ENCODE results near the gene EIF2B4.

Gene EIF2B4

DNA sequence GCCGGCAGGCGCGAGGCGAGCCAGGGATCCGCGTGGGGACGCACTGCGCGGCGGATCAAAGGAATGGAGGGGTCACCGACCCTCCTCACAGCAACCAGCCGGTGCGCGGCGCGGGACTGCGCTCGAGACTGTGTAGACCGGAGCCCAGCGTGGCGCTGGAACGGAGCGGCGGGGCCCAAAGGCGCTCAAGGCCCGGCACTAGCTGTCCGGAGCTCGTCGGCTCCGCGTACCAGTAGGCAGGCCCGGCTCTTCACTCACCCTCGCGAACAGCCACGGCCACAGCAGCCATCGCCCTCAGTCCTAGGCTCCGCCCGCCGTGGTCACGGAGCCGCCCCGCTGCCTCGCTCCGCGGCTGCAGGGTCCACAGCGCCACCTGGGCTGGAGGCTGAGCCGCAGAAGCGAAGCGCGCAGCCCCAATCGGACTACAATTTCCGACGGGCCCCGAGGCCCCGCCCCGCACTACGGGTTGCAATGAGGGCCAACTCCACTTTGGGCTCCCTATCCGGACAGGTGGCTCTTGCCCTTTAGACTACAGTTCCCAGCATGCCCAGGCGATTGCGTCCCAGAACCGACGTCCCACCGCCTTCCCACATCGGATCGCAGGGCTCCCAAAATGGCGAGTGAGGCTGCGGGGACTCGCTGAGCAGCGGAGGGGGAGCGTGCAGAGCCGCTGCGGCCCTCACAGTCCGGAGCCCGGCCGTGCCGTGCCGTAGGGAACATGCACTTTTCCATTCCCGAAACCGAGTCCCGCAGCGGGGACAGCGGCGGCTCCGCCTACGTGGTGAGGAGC lies at the start of gene EIF2B4, which contains the start of gene SNX17:
Gene EIF2B4 (minus strand): TSS at position 313 of the 790 bp plus-strand sequence. CDS start 24 bp downstream, at position 289.
Gene SNX17 (plus strand): TSS at position 591 of the 790 bp plus-strand sequence. CDS start 128 bp downstream, at position 719.
- peak; percentile 99 for DNase-seq

DNA sequence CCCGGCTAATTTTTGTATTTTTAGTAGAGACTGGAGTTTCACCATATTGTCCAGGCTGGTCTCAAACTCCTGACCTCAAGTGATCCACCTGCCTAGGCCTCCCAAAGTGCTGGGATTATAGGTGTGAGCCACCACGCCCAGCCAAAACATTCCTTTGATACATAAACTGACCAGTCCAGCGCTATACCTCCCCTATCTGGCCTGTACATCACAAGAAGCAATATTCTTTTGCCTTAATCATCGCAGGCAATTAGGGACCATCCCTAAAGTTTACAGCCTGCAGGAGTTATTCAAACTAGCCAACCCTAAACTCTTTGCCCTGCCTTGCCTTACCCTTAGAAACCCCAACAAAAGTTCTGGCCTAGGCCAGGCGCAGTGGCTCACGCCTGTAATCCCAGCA lies 46.0 kb upstream of the EIF2B4 start:
- DNase-seq = no peak

DNA sequence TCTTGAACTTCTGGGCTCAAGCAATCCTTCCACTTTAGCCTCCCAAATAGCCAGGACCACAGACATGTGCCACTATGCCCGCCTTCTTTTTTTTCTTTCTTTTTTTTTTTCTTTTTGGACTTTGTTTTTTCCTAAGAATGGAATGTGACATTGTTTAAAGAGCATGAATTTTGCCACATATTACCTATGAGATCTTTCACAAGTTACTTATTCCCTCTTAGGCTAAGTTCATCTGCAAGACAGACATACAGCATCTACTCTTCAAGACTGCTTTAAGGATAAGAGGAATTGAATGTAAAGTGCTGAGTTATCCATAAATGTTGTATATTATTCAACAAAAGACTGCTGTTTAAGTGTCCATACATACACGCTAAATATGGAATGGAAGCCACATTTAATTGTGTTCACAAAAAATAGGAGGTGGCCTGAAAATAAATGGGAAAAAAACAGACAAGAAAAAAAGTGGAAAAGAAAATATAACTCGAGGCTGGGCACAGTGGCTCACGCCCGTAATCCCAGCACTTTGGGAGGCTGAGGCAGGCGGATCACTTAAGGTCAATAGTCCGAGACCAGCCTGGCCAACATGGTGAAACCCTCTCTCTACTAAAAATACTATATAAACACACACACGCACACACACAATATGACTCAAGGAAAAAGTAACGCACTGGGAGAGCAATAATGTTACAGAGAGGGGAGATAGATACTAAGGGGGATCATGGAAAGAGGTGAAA lies 42.4 kb upstream of the EIF2B4 start:
- DNase-seq = no peak

DNA sequence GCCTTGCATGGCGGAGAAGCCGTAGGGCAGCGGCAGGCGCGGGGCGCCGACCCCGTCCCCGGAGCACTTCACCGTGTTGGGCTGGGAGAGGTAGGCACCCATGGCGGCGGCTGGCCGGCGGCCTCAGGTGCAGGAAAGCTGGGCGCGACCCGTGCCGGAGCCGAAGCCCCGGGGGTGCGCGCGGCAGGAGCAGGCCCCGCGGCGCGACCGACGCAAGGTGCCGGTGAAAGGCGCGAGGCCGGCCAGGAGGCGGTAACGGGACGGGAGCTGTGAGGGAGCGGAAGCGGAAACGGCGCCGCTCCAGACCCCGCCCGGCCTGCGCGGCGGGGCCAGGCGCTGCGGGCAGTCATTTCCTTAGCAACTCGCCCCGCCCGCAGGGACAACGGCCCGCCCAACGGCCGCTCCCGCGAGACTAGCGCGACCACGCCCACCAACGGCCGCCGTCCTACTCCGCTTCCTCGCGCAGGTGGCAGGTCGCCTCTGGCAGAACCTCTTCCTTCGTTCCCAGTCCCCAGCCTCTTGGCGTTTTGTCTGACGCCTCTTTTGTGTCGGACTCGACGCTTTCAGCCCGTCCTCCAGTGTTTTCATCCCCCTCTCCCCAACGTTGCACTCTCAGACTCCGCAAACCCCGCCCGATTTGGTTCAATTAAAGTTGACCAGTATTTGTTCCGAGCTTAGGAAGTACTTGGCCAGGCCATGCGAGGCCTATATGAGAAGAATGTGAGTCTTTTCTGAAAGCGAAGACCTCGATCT lies 39.4 kb upstream of the EIF2B4 start, which contains the start of gene PPM1G:
Gene PPM1G (minus strand): TSS at position 271 of the 753 bp plus-strand sequence. CDS start 169 bp downstream, at position 102.
- peak; percentile 99 for DNase-seq

DNA sequence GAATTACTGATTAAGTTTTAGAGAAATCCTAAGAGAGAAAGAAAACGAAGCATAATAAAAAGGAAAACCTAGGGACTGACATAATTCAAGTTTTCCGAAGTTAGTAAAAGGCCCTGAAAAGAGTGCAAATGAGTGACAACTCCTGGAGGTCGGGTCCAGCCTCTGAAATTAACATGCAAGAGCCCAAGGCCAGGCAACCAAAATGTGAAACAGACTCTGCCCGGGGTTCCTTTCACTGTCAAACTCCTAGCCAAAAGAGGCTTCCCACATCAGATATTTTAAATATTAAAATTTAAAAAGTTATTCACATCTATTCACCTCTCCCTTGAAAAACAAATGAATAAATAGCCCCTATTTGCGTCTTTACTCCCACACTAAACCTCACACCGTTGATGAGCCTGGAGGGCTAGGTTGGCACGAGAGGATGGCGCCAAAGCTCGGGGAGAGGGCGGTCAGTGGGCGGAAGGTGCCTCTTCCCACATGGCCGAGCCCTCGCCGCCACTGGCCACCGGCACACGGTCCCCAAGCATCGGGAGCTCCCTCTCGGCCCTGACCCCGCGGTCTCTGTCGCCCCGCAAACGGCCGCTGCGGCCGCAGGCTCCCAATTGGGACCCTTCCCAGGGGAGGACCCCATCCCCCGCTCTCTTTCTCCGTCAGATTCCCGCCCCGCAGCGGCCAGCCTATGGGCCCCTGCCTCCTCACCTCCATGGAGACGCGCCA lies 38.6 kb upstream of the EIF2B4 start:
- no peak for DNase-seq

DNA sequence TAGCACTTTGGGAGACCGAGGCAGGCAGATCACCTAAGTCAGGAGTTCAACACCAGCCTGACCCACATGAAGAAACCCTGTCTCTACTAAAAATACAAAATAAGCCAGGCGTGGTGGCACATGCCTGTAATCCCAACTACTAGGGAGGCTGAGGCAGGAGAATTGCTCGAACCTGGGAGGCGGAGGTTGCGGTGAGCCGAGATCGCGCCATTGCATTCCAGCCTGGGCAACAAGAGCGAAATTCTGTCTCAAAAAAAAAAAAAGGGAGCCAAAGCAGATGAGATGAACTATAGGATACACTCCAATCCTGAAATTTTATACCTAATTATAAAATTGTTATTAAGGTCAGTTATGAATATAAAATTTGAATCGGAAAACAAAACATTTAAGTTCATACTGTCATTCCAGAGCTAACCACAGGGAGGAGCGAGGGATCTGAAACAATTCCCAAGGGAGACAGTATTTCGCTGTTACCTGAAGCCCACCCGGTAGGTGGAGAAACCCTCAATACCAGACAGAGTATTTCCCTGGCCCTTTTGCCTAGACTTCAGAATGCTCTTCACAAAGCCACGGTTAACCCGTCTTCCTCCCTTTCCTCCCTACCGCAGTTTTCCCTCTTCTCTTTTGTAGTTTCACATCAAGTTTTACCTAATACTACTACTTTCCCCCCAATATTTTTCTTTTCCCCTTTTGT lies 37.8 kb upstream of the EIF2B4 start:
- DNase-seq = no peak

DNA sequence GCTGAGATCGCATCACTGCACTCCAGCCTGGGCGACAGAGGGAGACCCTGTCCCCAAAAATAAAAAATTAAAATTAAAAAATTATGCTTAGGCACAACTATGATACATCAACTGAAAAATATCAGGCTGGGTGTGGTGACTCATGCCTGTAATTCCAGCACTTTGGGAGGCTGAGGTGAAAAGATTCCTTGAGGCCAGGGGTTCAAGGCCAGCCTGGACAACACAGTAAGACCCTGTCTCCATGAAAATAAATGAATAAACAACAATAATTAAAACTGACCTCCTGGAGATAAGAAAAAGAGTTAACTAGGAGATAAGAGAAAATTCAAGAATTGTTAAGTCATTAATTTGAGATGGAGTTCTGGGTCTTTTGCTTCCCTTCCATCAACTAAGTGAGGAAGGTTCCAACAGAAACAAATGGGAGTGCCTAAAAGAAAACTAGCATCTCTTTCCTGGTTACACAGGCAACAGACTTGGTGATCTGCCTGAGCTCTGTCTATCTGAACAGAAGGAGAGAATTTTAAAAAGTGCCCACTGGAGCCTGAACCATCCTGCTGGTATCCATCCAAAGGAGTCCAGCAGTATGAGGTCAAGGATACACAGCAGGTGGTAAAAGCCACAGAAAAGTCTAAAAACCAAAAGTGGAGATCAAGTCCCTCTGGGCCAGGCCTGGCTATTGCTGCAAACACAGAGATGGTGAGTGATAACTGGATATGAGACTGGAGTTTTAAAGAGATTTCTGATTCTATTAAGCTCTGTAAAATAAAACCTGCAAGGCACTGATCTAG lies 30.4 kb upstream of the EIF2B4 start:
- DNase-seq = no peak

DNA sequence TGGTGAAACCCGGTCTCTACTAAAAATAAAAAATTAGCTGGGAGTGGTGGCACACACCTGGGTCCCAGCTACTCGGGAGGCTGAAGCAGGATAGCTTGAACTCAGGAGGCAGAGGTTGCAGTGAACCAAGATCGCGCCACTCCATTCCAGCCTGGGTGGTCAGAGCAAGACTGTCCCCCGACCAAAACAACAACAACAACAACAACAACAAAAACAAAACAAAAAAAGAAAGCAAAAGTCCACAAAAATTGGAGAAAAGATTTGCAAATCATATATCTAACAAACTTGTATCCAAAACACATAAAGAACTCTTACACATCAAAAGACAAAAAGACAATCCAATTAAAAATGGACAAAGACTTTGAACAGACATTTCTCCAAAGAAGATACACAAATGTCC lies 28.8 kb upstream of the EIF2B4 start:
- no peak for DNase-seq

DNA sequence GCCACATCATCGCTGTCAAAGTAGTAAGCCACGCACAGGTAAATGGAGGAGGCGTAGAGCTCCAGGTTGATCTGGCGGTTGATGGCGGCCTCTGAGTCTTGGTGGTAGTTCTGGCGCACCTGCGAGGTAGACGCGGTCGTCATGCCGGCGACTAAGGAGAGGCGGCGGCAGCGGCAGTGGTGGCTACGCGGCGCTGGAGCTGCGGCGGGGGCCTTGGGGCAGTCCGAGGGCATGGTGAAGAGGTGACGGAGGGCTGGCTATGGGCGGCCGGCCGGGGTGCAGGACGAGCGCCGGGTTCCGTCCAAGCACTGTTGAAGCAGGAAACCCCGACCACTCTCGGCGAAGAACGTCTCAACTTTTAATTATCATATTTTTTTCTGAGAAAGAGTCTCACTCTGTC lies 23.1 kb upstream of the EIF2B4 start:
- no peak for DNase-seq

DNA sequence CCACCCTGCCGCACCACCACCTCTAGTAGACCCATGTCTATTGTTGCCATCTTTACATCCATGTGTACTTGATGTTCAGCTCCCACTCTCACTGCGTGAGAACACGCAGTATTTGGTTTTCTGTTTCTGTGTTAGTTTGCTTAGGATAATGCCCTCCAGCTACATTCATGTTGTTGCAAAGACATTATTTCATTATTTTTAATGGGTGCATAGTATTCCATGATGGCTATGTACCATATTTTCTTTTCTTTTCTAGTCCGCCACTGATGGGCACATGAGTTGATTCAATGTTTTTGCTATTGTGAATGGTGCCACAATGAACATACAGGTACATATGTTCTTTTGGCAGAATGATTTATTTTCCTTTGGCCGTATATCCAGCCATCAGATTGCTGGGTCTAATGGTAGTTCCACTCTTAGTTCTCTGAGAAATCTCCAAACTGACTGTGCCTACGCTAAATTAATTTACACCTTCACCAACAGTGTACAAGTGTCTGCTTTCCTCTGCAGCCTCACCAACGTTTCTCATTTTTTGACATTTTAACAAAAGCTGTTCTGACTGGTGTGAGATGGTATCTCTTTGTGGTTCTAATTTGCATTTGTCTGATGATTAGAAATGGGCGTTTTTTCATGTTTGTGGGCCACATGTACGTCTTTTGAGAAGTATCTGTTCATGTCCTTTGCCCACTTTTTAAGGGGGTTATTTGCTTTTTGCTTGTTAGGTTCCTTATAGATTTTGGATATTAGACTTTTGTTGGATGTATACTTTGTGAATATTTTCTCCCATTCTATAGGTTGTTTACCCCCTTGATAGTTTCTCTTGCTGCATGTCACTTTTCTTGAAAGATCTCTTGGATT lies 20.9 kb upstream of the EIF2B4 start:
- DNase-seq = no peak

DNA sequence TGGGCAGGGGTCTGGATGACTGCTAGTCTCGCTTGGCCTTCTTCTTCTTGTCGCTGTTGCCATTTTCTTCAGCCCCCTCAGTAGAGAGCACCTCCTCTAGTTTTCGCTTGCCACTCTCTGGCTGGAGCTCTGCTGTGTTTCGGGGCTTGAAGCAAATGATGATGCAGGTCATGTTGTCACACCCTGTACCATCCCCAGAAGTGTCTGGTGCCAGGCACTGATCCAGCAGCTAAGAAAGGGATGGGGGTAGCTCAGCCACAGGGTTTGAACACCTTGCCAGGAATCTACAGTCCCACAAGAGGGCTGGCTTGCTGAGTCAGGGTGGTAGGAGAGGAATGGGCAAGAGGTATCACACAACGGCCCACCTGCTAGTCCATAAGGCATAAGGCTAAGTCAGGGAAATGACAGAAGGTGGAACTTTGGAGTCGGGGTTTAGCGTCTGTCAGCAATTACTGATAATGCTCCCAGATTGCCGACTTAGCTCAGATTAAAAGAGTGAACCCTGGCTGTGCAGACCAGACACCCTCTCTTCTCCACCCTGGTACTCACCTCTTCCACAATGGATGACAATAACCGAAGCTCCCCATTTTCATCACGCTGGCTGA lies 11.5 kb upstream of the EIF2B4 start:
- no peak for DNase-seq

DNA sequence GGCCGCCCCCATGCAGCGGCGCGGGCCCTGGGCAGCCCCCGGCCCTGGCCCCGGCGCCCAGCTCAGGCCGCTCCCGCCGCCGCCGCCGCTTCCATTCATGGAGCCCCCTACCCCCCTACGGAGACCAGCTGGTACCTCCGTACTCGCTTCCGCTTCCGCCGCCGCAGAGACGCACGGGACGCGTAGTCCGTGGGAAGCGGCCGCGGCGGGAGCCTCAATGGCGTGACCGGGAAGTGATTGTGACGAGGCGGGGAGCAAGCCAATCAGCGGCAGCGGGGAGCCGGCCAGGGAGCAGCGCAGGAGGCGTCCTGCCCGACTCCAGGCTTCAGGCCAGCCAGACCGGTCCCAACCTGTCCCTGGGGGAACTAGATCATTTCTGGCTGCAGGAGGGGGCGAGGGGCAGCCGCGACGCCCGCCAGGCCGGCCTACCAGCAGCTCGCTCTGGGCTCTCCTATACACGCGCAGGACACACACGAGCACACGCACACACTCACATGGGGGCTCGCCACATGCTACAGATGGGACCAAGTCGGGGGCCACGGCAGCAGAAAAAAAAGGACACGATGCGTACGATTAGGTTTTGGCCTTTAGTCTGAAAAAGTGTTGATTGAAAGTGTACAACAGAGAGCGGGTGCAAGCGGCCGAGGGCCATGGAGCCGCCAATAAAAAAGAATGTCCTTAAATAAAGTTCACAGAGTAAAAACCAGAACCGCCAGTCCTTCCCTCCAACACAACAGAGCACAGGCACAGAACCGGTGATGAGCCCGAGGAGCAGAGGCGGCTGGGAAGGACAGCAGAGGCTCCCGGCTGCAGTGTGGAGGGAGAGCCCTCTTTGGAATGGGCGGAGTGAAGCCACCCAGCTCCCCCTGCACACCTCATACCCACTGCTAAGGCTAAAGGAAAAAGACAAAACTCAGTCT lies 10.7 kb upstream of the EIF2B4 start, which contains the start of gene ZNF513:
Gene ZNF513 (minus strand): TSS at position 109 of the 920 bp plus-strand sequence. CDS start 208 bp downstream, outside the sequence.
- peak; percentile 90 for DNase-seq

DNA sequence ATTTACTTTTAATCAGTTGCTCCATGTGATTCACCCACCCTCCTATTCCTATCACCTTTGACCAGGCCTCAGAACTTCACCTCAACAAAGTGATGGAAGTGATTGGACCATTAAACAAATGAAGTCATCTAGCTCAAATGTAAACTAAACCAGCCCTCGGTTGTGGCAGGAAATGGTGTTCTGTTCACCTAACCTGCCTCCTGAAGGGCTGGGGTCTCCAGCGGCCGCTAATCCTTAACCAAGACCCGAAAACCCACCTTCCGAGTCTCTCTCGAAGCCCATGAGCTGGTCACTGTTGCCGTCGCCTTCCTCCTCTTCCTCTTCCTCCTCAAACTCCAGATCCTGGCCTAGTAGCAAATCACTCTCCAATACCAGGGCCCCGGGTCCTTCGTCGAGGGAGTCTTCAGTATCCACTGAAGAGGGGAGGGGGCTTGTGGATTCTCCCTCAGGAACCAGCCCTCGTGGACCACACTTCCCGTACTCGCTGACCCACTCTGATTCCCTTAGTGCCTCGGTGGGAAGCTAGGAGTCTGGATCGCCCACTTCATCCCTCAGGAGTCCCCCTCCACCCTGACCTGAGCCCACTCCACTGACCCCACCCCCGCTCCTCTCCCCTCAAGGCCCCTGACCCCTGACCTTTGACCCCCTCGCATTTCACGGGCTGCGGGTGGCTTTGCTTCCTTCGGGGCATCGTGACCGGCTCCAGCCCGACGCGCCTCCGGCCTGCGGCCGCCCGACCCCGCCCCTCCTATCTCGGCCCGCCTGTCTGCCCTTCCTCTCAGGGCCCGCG lies 9.9 kb upstream of the EIF2B4 start:
- peak; percentile 73 for DNase-seq

DNA sequence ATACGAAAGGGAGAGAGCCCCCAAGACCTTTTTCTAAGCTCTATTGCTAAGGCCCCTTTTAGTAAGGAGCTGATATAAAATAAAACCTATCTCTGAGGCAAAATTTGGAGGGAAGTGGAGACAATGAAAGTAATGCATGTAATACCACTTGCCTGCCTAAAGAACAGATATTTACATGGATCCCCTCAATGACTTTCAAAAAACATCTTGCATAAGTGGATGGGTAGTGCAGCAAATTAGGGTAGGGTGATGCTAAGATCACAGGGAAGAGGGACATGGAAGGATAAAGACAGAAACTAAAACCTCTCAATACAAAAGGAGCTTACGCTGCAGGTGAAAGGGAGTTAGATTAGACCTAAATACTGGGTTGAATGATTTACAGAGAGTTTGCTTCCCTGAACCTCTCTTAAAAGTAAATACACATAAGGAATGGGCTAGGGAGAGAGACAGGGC lies 9.3 kb upstream of the EIF2B4 start:
- DNase-seq = no peak

DNA sequence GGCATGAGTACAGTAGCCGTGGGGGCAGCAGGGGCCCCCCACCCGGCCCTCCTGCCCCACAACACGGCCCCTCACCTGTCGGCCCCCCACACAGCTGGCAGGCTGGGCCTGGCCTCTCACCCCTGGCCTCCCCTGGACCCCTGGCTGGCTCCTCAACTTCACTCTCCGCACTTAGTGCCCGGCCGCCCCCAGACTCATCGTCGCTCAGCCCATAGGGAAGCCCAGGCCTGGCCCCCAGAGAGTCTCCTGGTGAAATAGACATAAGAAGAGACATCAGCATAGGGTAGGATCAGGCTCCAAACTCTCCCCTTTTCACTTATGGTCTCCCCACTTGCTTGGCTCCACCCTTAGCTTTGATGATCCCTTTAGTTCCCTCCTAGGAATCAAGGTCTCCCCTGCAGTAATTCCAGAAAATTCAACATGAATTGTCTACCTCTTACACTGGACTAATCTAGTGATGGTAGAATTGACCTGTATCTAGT lies 8.7 kb upstream of the EIF2B4 start:
- DNase-seq = no peak

DNA sequence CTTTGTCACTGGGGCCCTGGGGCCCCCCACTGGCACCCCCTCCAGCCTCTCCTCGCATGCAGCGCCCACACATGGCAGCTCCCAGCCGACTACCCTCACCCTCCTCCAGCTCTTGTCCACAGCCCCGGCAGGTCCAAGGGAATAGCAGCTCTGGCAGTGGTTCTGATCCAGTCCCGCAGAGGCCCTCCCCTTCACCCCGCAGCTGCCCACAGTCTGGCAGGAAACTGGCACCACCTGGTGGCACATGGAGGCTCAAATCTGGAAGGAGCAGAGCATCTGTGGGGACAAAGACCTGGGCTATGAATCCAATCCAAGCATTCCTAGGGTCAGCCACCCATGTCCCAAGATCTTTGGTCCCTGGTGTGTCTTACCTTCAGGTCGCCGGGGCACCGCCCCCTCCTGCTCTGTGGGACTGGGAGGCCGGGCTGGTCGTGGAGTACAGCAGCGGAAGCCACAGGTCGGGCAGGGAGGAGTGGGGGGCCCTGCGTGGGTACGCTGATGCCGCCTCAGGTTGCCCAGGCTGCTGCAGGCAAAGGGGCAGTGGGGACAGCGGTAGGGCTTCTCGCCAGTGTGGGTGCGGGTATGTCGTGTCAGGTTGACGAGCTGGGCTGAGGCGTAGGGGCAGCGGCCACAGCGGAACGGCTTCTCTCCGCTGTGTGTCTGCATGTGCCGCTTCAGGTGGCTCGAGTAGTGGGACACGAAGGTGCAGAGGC lies 8.1 kb upstream of the EIF2B4 start:
- DNase-seq = no peak
